Lung (tissue), 12 donors: ENCODE data around the gene GNLY. TPM values are rescaled to one million over a fixed set of nuclear protein-coding genes. Genes with fewer than 3 reads are reported as not detected.

Experiments
- ATAC-seq: fragments of 200-7000 bp; cut with Tn5 transposase; one replicate; pipeline ENCODE4 v1.9.1; 2020; ENCODE audit warnings: moderate number of reproducible peaks; ENCODE audit not compliant: insufficient read depth, low FRiP score
- DNase-seq, 3 donors: peaks; one replicate each; pipeline ENCODE4 v3.0.0-alpha.2; 2013 to 2017
- H3K27ac ChIP-seq, 2 donors: one replicate each; pipeline ENCODE4 v1.5.1; 2013; ENCODE audit warnings: mild to moderate bottlenecking in 2 of 2, moderate library complexity in 2 of 2, control low read depth in 1 of 2, inconsistent platforms in 1 of 2, low read depth in 1 of 2, low read length in 1 of 2
- H3K27me3 ChIP-seq, 3 donors: one replicate each; pipeline ENCODE4 v1.5.1; 2013; ENCODE audit warnings: low read length in 2 of 3; ENCODE audit not compliant: control insufficient read depth in 3 of 3, insufficient read depth in 3 of 3
- H3K36me3 ChIP-seq, 4 donors: one replicate each; pipeline ENCODE4 v1.5.1; 2013; ENCODE audit warnings: low read length in 4 of 4, mild to moderate bottlenecking in 1 of 4, moderate library complexity in 1 of 4; ENCODE audit not compliant: control insufficient read depth in 4 of 4, insufficient read depth in 4 of 4
- H3K4me1 ChIP-seq, 5 donors: one replicate each; pipeline ENCODE4 v1.5.1; 2013; ENCODE audit warnings: low read length in 5 of 5, mild to moderate bottlenecking in 2 of 5, moderate library complexity in 1 of 5; ENCODE audit not compliant: control insufficient read depth in 5 of 5, insufficient read depth in 5 of 5
- H3K4me3 ChIP-seq: one replicate; pipeline ENCODE4 v1.5.1; 2013; ENCODE audit warnings: mild to moderate bottlenecking, control low read depth, moderate library complexity
- H3K9ac ChIP-seq, 2 donors: one replicate each; pipeline ENCODE4 v1.5.1; 2013; ENCODE audit warnings: low read length in 2 of 2, control low read depth in 1 of 2; ENCODE audit not compliant: insufficient read depth in 1 of 2
- H3K9me3 ChIP-seq, 4 donors: one replicate each; pipeline ENCODE4 v1.5.1; 2013; ENCODE audit warnings: low read length in 3 of 4, mild to moderate bottlenecking in 1 of 4, moderate library complexity in 1 of 4; ENCODE audit not compliant: control insufficient read depth in 4 of 4, insufficient read depth in 3 of 4
- WGBS, 2 donors: extraction: QIAGEN DNeasy Blood & Tissue Kit; methylation state at CpG; one replicate each; pipeline ENCODE4 v1.1.7; 2013; 5-methylcytosine and 5-hydroxymethylcytosine counted together
- polyA plus RNA-seq, 2 donors: library from polyadenylated mRNA; stranded (reverse); fragments of 200-250 nt; gene quantifications; one replicate each; pipeline ENCODE4 v1.2.1, GENCODE V29; 2013
- total RNA-seq, 2 donors: library from RNA; depleted of rRNA in 1 of 2; stranded (reverse); fragments of >200 nt in 1 of 2; gene quantifications; one replicate each; pipeline ENCODE4 v1.2.1, GENCODE V29; 2014 to 2021
- TF ChIP-seq, protein P1 (sequence below): IDR thresholded peaks from 2 replicates; pipeline ENCODE4 v1.5.1; 2012; ENCODE audit warnings: mild to moderate bottlenecking; ENCODE audit errors: control extremely low read depth, extremely low read depth
- donor health status: control.
- donor health status: control.
- donor health status: Bipolar disorder and iron deficiency.
- donor health status: healthy.
- donor health status: DM: yes; HTN: yes; CAD: no.

Gene GNLY
- total and polyA plus RNA-seq, 4 donors: 9.0 to 13.6 (median 12.1) TPM; not detected in 1

DNA sequence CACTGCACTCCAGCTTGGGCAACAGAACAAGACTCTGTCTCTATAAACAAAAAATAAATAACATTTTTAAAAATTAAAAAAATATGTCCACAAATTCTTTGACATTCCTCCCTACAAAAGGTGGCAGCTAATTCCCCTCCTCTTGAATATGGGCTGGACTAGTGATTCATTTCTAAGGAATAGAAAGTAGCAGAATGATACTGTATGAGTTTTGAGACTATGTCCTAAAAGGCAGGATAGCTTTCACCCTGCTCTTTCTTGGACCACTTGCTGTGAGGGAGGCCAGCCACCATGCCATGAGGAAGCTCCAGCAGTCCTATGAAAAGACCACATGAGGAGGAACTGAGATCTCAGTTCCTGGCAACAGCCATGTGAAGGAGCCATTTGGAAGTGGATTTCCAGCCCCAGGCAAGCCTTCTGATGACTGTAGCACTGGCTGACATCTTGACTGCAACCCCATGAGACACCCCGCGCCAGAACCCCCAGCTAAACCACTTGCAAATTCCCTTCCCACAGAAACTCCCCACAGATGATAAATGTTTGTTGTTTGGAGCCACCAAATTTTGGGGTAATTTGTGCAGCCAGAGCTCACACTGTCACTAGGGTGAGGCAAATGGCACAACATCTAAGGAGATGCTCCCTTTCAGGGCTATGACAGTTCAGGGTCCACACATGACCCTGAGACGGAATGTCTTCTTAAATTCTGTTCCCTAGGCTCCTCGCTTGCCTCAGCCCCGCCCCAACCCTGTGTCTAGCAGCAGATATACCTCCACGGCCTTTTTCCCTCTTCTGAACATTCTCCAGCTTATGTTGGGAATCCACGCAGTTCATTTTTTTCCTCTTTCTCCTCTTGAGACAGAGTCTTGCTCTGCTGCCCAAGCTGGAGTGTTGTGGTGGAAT, 42.5 kb downstream of the GNLY start:
- WGBS, 2 donors: 84 to 96% methylated on average over 7 of the region's 7 CpGs
- no peak overlapping the region for H3K4me3 ChIP-seq
- H3K27me3 ChIP-seq: no peaks in the 10 kb centered on the region
- peak overlapping the region in 1 of 2 donors; percentile 34 for H3K27ac ChIP-seq
- no peak for ATAC-seq
- H3K9ac ChIP-seq: no peak overlapping the region
- peaks cover 3 to 58% (median 17%) of the 10 kb centered on the region in 5 donors for H3K4me1 ChIP-seq
- H3K36me3 ChIP-seq: no peaks in the 10 kb centered on the region
- no peaks in the 10 kb centered on the region for H3K9me3 ChIP-seq
- TF ChIP-seq, protein P1, sequence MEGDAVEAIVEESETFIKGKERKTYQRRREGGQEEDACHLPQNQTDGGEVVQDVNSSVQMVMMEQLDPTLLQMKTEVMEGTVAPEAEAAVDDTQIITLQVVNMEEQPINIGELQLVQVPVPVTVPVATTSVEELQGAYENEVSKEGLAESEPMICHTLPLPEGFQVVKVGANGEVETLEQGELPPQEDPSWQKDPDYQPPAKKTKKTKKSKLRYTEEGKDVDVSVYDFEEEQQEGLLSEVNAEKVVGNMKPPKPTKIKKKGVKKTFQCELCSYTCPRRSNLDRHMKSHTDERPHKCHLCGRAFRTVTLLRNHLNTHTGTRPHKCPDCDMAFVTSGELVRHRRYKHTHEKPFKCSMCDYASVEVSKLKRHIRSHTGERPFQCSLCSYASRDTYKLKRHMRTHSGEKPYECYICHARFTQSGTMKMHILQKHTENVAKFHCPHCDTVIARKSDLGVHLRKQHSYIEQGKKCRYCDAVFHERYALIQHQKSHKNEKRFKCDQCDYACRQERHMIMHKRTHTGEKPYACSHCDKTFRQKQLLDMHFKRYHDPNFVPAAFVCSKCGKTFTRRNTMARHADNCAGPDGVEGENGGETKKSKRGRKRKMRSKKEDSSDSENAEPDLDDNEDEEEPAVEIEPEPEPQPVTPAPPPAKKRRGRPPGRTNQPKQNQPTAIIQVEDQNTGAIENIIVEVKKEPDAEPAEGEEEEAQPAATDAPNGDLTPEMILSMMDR: no peak
- DNase-seq: no peak

DNA sequence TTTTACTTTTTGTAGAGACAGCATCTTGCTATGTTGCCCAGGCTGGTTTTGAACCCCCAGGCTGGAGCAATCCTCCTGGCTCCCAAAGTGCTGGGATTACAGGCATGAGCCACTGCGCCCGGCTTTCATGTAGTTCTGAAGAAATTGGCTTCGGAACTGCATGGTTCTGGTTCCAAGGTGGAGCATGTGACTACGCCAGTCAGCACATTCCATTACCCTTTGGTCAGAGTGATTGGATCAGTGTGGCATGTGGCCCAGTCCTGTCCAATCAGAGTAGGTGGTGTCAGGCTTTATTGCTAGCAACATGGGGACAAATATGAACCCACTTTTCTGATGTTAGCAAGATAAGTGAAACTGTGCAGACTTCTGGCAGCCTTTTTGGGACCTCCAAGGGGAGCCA, 43.3 kb downstream of the GNLY start:
- H3K27ac ChIP-seq: peak overlapping the region in 1 of 2 donors; percentile 54
- DNase-seq (peak; percentile 74 to 87 (median 84)), ATAC-seq (no peak)

DNA sequence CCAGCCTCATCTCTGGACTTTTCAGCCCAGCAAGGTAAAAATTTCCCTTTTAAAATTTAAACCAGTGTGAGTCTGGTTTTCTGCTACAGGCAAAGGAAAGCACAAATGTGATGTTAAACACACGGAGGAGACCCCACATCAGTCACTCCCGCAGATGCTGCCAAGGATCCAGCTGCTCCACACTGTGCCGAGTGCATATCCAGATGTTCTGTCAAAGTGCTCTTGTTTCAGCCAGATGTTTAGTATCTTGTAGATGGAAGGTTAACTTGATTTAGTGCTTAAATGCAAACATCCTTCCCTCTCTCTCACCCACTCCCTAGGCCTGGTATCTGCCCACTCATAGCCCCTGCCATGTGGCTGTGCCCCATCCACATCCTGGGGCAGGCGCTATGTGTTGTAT, 43.8 kb downstream of the GNLY start:
- Histone ChIP-seq H3K4me1 (peaks cover 12 to 62% (median 24%) of the 10 kb centered on the region in 5 donors), H3K9ac (no peak overlapping the region), H3K27ac (peak overlapping the region in 1 of 2 donors; percentile 66), H3K27me3 (no peaks in the 10 kb centered on the region), H3K4me3 (no peak overlapping the region), H3K9me3 (no peaks in the 10 kb centered on the region), H3K36me3 (no peaks in the 10 kb centered on the region)
- DNase-seq: peak; percentile 86 to 95 (median 94)
- ATAC-seq: no peak
- TF ChIP-seq, protein P1: no peak
- 84 to 90% methylated on average over 4 of the region's 4 CpGs for WGBS, 2 donors

More for the DNA sequence above, 43.3 kb downstream of the GNLY start:
- H3K36me3 ChIP-seq: no peaks in the 10 kb centered on the region
- no peak overlapping the region for H3K4me3 ChIP-seq
- no peaks in the 10 kb centered on the region for H3K27me3 ChIP-seq
- 69 to 72% methylated on average over 4 of the region's 4 CpGs for WGBS, 2 donors
- H3K9ac ChIP-seq: no peak overlapping the region
- no peaks in the 10 kb centered on the region for H3K9me3 ChIP-seq
- peaks cover 9 to 63% (median 19%) of the 10 kb centered on the region in 5 donors for H3K4me1 ChIP-seq
- TF ChIP-seq, protein P1: no peak
